ENCODE data around the gene SNAPC2. TPM values are rescaled to one million over a fixed set of nuclear protein-coding genes. Genes with fewer than 3 reads are reported as not detected.

Gene SNAPC2
- polyA plus RNA-seq, 1 of the 3 experiments (the other 2 are of a cell fraction) = 38.7 TPM

Other genes starting within 250 kb of the SNAPC2 start
- gene MCEMP1, start 243.2 kb upstream of the SNAPC2 start, polyA plus RNA-seq (2012; rRNA removed) = not detected in 2 replicates
- 44.1 and 49.4 TPM in 2 replicates for gene TRAPPC5, start 239.5 kb upstream of the SNAPC2 start, polyA plus RNA-seq (2012; rRNA removed)
- not detected in 2 replicates for gene FCER2, start 218.2 kb upstream of the SNAPC2 start, polyA plus RNA-seq (2012; rRNA removed)
- gene CLEC4G, start 188.2 kb upstream of the SNAPC2 start, polyA plus RNA-seq (2012; rRNA removed) = not detected in 2 replicates
- not detected in 2 replicates for gene CD209, start 172.8 kb upstream of the SNAPC2 start, polyA plus RNA-seq (2012; rRNA removed)
- gene CLEC4M, start 157.1 kb upstream of the SNAPC2 start, polyA plus RNA-seq (2012; rRNA removed) = not detected in 2 replicates
- 8.5 and 9.7 TPM in 2 replicates for gene EVI5L, start 90.1 kb upstream of the SNAPC2 start, polyA plus RNA-seq (2012; rRNA removed)
- 0.10 and 0.18 TPM in 2 replicates for gene PRR36, start 45.9 kb upstream of the SNAPC2 start, polyA plus RNA-seq (2012; rRNA removed)
- gene LRRC8E, start 31.8 kb upstream of the SNAPC2 start, polyA plus RNA-seq (2012; rRNA removed) = 0.02 and 0.23 TPM in 2 replicates
- gene MAP2K7, start 16.5 kb upstream of the SNAPC2 start, polyA plus RNA-seq (2012; rRNA removed) = 13.0 and 13.6 TPM in 2 replicates
- gene TGFBR3L, start 5.5 kb upstream of the SNAPC2 start, polyA plus RNA-seq (2012; rRNA removed) = 0.78 and 0.87 TPM in 2 replicates
- gene CTXN1, start 5.8 kb downstream of the SNAPC2 start, polyA plus RNA-seq (2012; rRNA removed) = 28.3 and 53.8 TPM in 2 replicates
- gene TIMM44, start 23.3 kb downstream of the SNAPC2 start, polyA plus RNA-seq (2012; rRNA removed) = 49.7 and 50.9 TPM in 2 replicates
- 41.7 and 49.6 TPM in 2 replicates for gene ELAVL1, start 85.3 kb downstream of the SNAPC2 start, polyA plus RNA-seq (2012; rRNA removed)
- not detected in 2 replicates for gene CCL25, start 132.4 kb downstream of the SNAPC2 start, polyA plus RNA-seq (2012; rRNA removed)
- not detected in 2 replicates for gene FBN3, start 229.3 kb downstream of the SNAPC2 start, polyA plus RNA-seq (2012; rRNA removed)